Measurements from ENCODE around the gene FBXO7. TPM values are rescaled to one million over a fixed set of nuclear protein-coding genes. Genes with fewer than 3 reads are reported as not detected.

Gene FBXO7
- total RNA-seq, 2 donors from 2014 or later = 82.8 to 128 TPM

DNA sequence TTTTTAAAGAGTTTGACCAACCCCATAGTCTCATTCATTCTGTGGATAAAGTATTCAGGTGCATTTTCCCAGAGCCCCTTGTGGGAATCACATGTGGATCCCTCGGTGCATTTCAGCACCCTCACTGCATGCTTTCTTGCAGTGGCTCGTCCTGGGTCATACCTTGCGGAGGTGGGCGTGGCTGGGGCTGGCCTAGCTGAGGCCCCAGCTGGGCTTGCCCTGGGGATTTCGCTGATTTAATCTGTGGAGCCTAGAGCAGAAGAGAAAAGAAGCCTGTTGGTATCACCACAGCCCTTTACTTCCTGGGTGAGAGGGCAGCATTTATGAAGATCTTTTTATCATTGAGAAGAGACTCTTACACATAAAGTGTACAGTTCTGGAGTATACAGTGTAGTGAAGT, 53.1 kb downstream of the FBXO7 start:
- 70% methylated on average over 5 of the region's 5 CpGs for WGBS
- no peak overlapping the region for H3K27ac ChIP-seq

DNA sequence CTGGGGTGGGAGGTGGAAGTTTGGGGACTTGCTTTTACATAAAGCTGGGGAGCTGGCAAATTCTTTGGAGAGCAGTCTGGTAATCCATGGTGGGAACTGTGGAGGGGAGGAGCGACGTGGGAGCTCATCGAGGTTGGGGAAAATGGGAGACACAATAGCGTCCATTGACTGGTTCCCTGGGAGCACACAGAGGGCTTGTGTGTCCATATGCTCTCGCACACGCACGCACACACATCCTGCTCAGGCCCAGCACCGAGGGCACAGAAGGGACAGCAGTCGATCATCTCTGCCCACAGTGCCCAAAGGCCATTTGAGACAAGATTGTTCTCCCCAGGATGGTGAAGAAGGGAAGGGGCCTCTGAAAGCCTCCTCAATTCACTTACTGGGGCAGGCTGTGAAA, 53.7 kb downstream of the FBXO7 start:
- 85% methylated on average over 9 of the region's 9 CpGs for WGBS

More for the DNA sequence above, 53.1 kb downstream of the FBXO7 start:
- no peaks in the 10 kb centered on the region for H3K9me3 ChIP-seq
- intact Hi-C loops (cut with DNase I) = loop anchor here (1.0 to 2.0 kb wide), 2 partner anchors 268 to 459 kb away; no protein-coding TSS in a partner anchor
- no peak for DNase-seq (ENCODE audit: low spot score)
- TF ChIP-seq POLR2AphosphoS5 (IDR thresholded peaks at IDR 0.05) (no peak), POLR2A (IDR thresholded peaks at IDR 0.05) (no peak)
- TF ChIP-seq, protein P1, sequence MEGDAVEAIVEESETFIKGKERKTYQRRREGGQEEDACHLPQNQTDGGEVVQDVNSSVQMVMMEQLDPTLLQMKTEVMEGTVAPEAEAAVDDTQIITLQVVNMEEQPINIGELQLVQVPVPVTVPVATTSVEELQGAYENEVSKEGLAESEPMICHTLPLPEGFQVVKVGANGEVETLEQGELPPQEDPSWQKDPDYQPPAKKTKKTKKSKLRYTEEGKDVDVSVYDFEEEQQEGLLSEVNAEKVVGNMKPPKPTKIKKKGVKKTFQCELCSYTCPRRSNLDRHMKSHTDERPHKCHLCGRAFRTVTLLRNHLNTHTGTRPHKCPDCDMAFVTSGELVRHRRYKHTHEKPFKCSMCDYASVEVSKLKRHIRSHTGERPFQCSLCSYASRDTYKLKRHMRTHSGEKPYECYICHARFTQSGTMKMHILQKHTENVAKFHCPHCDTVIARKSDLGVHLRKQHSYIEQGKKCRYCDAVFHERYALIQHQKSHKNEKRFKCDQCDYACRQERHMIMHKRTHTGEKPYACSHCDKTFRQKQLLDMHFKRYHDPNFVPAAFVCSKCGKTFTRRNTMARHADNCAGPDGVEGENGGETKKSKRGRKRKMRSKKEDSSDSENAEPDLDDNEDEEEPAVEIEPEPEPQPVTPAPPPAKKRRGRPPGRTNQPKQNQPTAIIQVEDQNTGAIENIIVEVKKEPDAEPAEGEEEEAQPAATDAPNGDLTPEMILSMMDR (IDR thresholded peaks at IDR 0.05) = no peak
- no peaks in the 10 kb centered on the region for H3K36me3 ChIP-seq
- no peaks in the 10 kb centered on the region for H3K27me3 ChIP-seq (replicated peaks; ENCODE audit: insufficient read depth)
- H3K4me3 ChIP-seq = no peak overlapping the region
- H3K4me1 ChIP-seq (replicated peaks) = peaks cover 3% of the 10 kb centered on the region

DNA sequence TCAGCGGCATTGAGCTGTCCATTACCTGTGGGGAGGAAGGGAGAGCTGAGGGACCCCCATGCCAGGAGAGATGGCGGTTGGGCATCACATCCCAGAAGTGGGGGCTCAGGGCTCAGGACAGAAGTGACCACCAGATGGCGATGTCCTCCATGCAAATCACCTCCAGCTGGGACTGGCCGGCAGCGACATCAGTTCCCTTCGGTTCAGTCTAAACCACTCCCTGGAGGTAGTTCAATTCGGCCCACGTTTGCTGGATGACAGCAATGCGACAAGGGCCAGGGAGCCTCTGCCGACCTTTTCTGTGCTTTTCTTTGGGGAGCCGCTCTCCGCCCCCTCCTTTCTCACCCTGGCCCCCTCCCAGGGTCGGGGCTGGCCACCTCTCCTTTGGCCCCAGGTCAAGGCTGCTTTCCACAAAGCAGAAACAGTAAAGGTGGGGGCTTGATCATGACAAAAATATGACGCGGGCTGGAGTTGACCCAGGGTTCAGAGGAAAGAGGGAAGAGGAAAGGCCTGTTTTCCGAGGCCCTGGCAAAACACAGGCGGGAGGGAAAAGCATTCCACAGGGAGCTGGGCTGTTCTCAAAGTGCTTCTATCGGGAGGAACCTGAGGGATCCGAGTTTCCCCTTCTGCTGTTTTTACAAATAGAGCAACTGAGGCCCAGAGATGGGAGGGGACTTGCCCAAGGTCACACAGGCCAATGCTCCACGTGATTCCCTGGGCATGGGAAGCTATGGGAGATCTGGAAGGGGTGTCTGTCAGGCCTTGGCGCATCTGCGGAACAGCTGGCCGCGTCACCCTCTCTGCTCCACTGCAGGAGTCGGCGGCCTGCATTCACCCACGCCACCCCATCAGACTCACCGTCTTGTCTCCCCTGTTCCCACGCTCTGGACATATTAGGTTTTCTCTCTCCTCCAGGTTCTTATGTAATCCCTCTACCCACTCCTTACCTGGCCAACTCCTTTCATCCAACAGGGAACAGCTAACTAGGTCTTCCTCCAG, 54.7 kb downstream of the FBXO7 start:
- peaks cover 3% of the 10 kb centered on the region for H3K4me1 ChIP-seq (replicated peaks)
- no peaks in the 10 kb centered on the region for H3K36me3 ChIP-seq

More for the DNA sequence above, 53.7 kb downstream of the FBXO7 start:
- H3K27me3 ChIP-seq (replicated peaks; ENCODE audit: insufficient read depth) = no peaks in the 10 kb centered on the region
- H3K4me1 ChIP-seq (replicated peaks) = peaks cover 3% of the 10 kb centered on the region
- H3K4me3 ChIP-seq = no peak overlapping the region
- no peak for TF ChIP-seq POLR2A (IDR thresholded peaks at IDR 0.05)
- no peak for TF ChIP-seq POLR2AphosphoS5 (IDR thresholded peaks at IDR 0.05)
- TF ChIP-seq, protein P1 (IDR thresholded peaks at IDR 0.05) = no peak
- intact Hi-C loops (cut with DNase I) = loop anchor here (1.0 to 2.0 kb wide), 2 partner anchors 267 to 458 kb away; no protein-coding TSS in a partner anchor
- H3K27ac ChIP-seq = no peak overlapping the region
- no peak for DNase-seq (ENCODE audit: low spot score)
- H3K9me3 ChIP-seq = no peaks in the 10 kb centered on the region
- no peaks in the 10 kb centered on the region for H3K36me3 ChIP-seq

DNA sequence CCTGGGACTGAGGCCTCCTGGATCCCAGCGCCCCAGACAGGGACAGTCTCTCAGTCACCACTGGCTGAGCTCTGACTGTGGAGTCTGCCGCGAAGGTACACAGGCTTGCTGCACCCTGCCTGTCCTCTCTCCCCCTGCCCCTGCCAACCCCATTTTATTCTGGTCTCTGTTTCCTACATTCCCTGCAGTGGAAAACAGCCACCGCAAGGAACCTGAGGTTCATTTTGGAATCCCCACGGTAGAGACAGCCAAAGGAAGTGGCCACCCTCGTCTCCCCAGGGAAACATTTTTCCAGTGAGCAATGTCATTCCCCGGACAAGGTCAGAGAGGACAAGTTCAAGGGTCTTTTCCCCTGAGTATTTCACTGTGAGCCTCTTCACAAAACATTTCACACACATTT, 56.6 kb downstream of the FBXO7 start:
- H3K4me1 ChIP-seq (replicated peaks) = peaks cover 3% of the 10 kb centered on the region
- no peak for DNase-seq (ENCODE audit: low spot score)
- no peaks in the 10 kb centered on the region for H3K27me3 ChIP-seq (replicated peaks; ENCODE audit: insufficient read depth)
- peak overlapping the region; percentile 1 to 14 for H3K27ac ChIP-seq
- no peaks in the 10 kb centered on the region for H3K9me3 ChIP-seq
- no peaks in the 10 kb centered on the region for H3K36me3 ChIP-seq
- WGBS = 75% methylated on average over 7 of the region's 7 CpGs
- no peak overlapping the region for H3K4me3 ChIP-seq
- TF ChIP-seq, protein P1 (IDR thresholded peaks at IDR 0.05) = no peak
- TF ChIP-seq POLR2A (IDR thresholded peaks at IDR 0.05) = no peak
- TF ChIP-seq POLR2AphosphoS5 (IDR thresholded peaks at IDR 0.05) = no peak
- intact Hi-C loops (cut with DNase I) = loop anchor here (5.0 kb wide), 2 partner anchors 96 to 131 kb away; no protein-coding TSS in a partner anchor

More for the DNA sequence above, 54.7 kb downstream of the FBXO7 start:
- Histone ChIP-seq H3K27me3 (replicated peaks; ENCODE audit: insufficient read depth) (no peaks in the 10 kb centered on the region), H3K27ac (peak overlapping the region; percentile 41 to 47), H3K4me3 (no peak overlapping the region), H3K9me3 (no peaks in the 10 kb centered on the region)
- TF ChIP-seq POLR2A (IDR thresholded peaks at IDR 0.05) = no peak
- TF ChIP-seq POLR2AphosphoS5 (IDR thresholded peaks at IDR 0.05) = peak; percentile 44
- TF ChIP-seq, protein P1 (IDR thresholded peaks at IDR 0.05) = peak; percentile 78 to 94 (median 89)
- WGBS = 39% methylated on average over 29 of the region's 29 CpGs
- intact Hi-C loops (cut with DNase I) = loop anchor here (1.0 to 2.0 kb wide), 2 partner anchors 266 to 458 kb away; no protein-coding TSS in a partner anchor
- peak; percentile 87 for DNase-seq (ENCODE audit: low spot score)

All from prostate gland (tissue), 2 donors.